K562 (cell line): ENCODE measurements around the gene MAP3K19. TPM values are rescaled to one million over a fixed set of nuclear protein-coding genes. Genes with fewer than 3 reads are reported as not detected.

Experiments
- BHLHE40 ChIP-seq: IDR thresholded peaks from 2 replicates; pipeline ENCODE4 v1.6.1; 2011; ENCODE audit warnings: low read length, improper control_type of control experiment
- FOXA3 ChIP-seq, 2 experiments: fragments of 450-650 bp in 1 of 2; sonication (generic) in 1 of 2; formaldehyde crosslinking; IDR thresholded peaks in 1 of 2; conservative IDR thresholded peaks in 1 of 2; 2 replicates each; pipeline versions ENCODE4 v1.4.0 to v1.8.0; 2020 to 2022; ENCODE audit warnings: mild to moderate bottlenecking in 2 of 2, missing genetic modification reagents in 1 of 2
- GATAD2B ChIP-seq: fragments of 450-650 bp; IDR thresholded peaks from 2 replicates; pipeline ENCODE4 v1.6.1; 2017; ENCODE audit warnings: mild to moderate bottlenecking, borderline replicate concordance
- HMG20B ChIP-seq: fragments of 250-450 bp; sonication (Bioruptor Pico); IDR thresholded peaks from 2 replicates; pipeline ENCODE4 v1.5.0; 2021; ENCODE audit warnings: mild to moderate bottlenecking
- MAFF ChIP-seq: IDR thresholded peaks from 2 replicates; pipeline ENCODE4 v1.6.1; 2012; ENCODE audit warnings: low read length, improper control_type of control experiment
- MAZ ChIP-seq, 2 experiments: fragments of 450-650 bp in 1 of 2; sonication (generic) in 1 of 2; formaldehyde crosslinking; IDR thresholded peaks in 1 of 2; conservative IDR thresholded peaks in 1 of 2; 2 replicates each; pipeline versions ENCODE4 v1.4.0 to v1.5.0; 2020; ENCODE audit warnings: mild to moderate bottlenecking in 1 of 2, missing genetic modification reagents in 1 of 2
- NBN ChIP-seq: fragments of 450-650 bp; IDR thresholded peaks from 2 replicates; pipeline ENCODE4 v1.6.1; 2016; ENCODE audit warnings: low read depth, mild to moderate bottlenecking
- NCOA2 ChIP-seq, 2 experiments: fragments of 450-650 bp; IDR thresholded peaks; 2 replicates each; pipeline ENCODE4 v1.6.1; 2018; ENCODE audit warnings: mild to moderate bottlenecking in 2 of 2, moderate library complexity in 1 of 2; ENCODE audit not compliant: partially characterized antibody in 2 of 2
- SLC30A9 ChIP-seq: fragments of 250-450 bp; sonication (Bioruptor Pico); IDR thresholded peaks from 2 replicates; pipeline ENCODE4 v1.8.0; 2022; ENCODE audit warnings: mild to moderate bottlenecking, moderate library complexity
- SMAD1 ChIP-seq: fragments of 150-350 bp; IDR thresholded peaks from 2 replicates; pipeline ENCODE4 v1.6.1; 2014; ENCODE audit warnings: low read length, low read depth; ENCODE audit not compliant: partially characterized antibody
- SRSF9 ChIP-seq: fragments of 200-400 bp; formaldehyde crosslinking; IDR thresholded peaks from 2 replicates; pipeline ENCODE4 v1.6.1; 2017; ENCODE audit warnings: low read depth, low read length, borderline replicate concordance
- ZNF140 ChIP-seq: fragments of 250-450 bp; sonication (Bioruptor Pico); IDR thresholded peaks from 2 replicates; pipeline ENCODE4 v1.8.0; 2021; ENCODE audit warnings: moderate library complexity, mild to moderate bottlenecking, inconsistent platforms
- polyA plus RNA-seq, 8 experiments: library from polyadenylated mRNA; depleted of rRNA in 4 of 8; stranded (reverse) in 5 of 8; unstranded in 3 of 8; fragments of >200 nt; fragmentation: Nextera tagmentation in 2 of 8; fragmentation: Illumina TruSeq in 1 of 8; extraction: Ambion mirVana in 2 of 8; extraction: Trizol in 1 of 8; gene quantifications; 2 replicates each; pipeline versions ENCODE4 v1.2.1 to v1.2.3, GENCODE V29; 2011 to 2014; ENCODE audit warnings: inconsistent platforms in 1 of 8, missing spikeins in 1 of 8
- total RNA-seq, 7 experiments: library from RNA; depleted of rRNA in 6 of 7; stranded (reverse); fragments of >200 nt in 6 of 7; fragmentation: Illumina TruSeq in 2 of 7; extraction: Trizol in 2 of 7; gene quantifications; 2 replicates each; pipeline versions ENCODE4 v1.2.1 to v1.2.3, GENCODE V29; 2011 to 2021; ENCODE audit warnings: low replicate concordance in 1 of 7
- TF ChIP-seq, protein P1 (sequence below): fragments of 250-450 bp; sonication (Bioruptor Pico); IDR thresholded peaks from 2 replicates; pipeline ENCODE4 v1.4.0; 2020
- TF ChIP-seq, protein P2 (sequence below): fragments of 250-450 bp; sonication (Bioruptor Pico); IDR thresholded peaks from 2 replicates; pipeline ENCODE4 v1.5.0; 2022; ENCODE audit warnings: mild to moderate bottlenecking
- TF ChIP-seq, protein P3 (sequence below): fragments of 450-650 bp; conservative IDR thresholded peaks from 2 replicates; pipeline ENCODE4 v1.6.1; 2016; ENCODE audit warnings: missing genetic modification characterization, low read depth, mild to moderate bottlenecking, missing compliant biosample characterization, moderate library complexity
- TF ChIP-seq, protein P4 (sequence below): fragments of 200-800 bp; sonication (Bioruptor generic); IDR thresholded peaks from 2 replicates; pipeline ENCODE4 v1.6.1; 2016; ENCODE audit warnings: missing genetic modification characterization, missing compliant biosample characterization

MAP3K19 gene
- total and polyA plus RNA-seq, 9 of the 15 experiments (the other 6 are each of a cell fraction or from before 2014, with no cell fraction given) = 0.29 TPM; not detected in 8

DNA sequence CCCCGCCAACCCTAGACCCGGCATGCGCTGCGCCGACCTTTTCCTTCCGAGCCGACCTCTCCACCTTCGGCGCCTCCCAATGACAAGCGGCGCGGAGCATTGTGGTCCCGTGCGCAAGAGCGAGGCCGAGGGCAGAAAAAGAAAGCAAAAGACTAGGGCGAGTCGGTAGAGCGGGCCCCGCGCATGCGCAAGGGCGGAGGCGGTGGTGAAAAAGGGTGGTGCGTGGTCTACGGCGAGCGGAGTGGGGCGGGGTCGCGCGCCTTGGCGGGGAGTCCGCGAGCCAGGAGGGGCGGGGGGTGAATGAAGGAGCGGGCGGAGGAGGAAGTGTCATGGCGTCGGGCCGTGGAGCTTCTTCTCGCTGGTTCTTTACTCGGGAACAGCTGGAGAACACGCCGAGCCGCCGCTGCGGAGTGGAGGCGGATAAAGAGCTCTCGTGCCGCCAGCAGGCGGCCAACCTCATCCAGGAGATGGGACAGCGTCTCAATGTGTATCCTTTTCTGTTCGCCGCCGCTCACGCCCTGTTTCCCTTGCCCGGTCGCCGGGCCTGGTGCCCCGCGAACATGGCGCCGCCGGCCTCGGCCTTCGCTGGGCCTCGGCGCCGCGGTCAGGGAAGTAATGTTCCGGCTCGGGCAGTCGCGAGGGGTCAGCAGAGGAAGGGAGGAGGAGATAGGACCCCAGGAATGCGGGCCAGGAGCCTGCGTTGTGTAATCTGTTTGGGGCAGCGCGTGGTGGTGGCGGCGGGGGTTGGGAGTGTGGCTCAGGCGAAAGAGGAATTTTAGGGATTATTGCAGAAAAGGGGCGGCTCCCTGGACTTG, 128.5 kb downstream of the MAP3K19 start, which contains the start of gene CCNT2 (continued):
- TF ChIP-seq, protein P1, sequence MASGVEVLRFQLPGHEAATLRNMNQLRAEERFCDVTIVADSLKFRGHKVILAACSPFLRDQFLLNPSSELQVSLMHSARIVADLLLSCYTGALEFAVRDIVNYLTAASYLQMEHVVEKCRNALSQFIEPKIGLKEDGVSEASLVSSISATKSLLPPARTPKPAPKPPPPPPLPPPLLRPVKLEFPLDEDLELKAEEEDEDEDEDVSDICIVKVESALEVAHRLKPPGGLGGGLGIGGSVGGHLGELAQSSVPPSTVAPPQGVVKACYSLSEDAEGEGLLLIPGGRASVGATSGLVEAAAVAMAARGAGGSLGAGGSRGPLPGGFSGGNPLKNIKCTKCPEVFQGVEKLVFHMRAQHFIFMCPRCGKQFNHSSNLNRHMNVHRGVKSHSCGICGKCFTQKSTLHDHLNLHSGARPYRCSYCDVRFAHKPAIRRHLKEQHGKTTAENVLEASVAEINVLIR (CRISPR knock-in tag) = peak; percentile 82
- TF ChIP-seq MAZ (CRISPR knock-in tag; conservative IDR thresholded peaks at IDR 0.05 in 1 of 2, IDR thresholded peaks at IDR 0.05 in 1 of 2) (peak; percentile 98 to 99), FOXA3 (CRISPR knock-in tag; conservative IDR thresholded peaks at IDR 0.05 in 1 of 2, IDR thresholded peaks at IDR 0.05 in 1 of 2) (no peak), SLC30A9 (CRISPR knock-in tag) (no peak), NCOA2 (IDR thresholded peaks at IDR 0.05; ENCODE audit: partially characterized antibody in 2 of 2) (no peak), ZNF140 (no peak), BHLHE40 (peak; percentile 60; the same call in 1 of the 2 replicates), HMG20B (CRISPR knock-in tag) (no peak), MAFF (no peak), GATAD2B (no peak), NBN (no peak), SRSF9 (no peak), SMAD1 (no peak)
- TF ChIP-seq, protein P2, sequence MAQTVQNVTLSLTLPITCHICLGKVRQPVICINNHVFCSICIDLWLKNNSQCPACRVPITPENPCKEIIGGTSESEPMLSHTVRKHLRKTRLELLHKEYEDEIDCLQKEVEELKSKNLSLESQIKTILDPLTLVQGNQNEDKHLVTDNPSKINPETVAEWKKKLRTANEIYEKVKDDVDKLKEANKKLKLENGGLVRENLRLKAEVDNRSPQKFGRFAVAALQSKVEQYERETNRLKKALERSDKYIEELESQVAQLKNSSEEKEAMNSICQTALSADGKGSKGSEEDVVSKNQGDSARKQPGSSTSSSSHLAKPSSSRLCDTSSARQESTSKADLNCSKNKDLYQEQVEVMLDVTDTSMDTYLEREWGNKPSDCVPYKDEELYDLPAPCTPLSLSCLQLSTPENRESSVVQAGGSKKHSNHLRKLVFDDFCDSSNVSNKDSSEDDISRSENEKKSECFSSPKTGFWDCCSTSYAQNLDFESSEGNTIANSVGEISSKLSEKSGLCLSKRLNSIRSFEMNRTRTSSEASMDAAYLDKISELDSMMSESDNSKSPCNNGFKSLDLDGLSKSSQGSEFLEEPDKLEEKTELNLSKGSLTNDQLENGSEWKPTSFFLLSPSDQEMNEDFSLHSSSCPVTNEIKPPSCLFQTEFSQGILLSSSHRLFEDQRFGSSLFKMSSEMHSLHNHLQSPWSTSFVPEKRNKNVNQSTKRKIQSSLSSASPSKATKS (CRISPR knock-in tag) = no peak
- TF ChIP-seq, protein P3, sequence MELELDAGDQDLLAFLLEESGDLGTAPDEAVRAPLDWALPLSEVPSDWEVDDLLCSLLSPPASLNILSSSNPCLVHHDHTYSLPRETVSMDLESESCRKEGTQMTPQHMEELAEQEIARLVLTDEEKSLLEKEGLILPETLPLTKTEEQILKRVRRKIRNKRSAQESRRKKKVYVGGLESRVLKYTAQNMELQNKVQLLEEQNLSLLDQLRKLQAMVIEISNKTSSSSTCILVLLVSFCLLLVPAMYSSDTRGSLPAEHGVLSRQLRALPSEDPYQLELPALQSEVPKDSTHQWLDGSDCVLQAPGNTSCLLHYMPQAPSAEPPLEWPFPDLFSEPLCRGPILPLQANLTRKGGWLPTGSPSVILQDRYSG = no peak
- TF ChIP-seq, protein P4, sequence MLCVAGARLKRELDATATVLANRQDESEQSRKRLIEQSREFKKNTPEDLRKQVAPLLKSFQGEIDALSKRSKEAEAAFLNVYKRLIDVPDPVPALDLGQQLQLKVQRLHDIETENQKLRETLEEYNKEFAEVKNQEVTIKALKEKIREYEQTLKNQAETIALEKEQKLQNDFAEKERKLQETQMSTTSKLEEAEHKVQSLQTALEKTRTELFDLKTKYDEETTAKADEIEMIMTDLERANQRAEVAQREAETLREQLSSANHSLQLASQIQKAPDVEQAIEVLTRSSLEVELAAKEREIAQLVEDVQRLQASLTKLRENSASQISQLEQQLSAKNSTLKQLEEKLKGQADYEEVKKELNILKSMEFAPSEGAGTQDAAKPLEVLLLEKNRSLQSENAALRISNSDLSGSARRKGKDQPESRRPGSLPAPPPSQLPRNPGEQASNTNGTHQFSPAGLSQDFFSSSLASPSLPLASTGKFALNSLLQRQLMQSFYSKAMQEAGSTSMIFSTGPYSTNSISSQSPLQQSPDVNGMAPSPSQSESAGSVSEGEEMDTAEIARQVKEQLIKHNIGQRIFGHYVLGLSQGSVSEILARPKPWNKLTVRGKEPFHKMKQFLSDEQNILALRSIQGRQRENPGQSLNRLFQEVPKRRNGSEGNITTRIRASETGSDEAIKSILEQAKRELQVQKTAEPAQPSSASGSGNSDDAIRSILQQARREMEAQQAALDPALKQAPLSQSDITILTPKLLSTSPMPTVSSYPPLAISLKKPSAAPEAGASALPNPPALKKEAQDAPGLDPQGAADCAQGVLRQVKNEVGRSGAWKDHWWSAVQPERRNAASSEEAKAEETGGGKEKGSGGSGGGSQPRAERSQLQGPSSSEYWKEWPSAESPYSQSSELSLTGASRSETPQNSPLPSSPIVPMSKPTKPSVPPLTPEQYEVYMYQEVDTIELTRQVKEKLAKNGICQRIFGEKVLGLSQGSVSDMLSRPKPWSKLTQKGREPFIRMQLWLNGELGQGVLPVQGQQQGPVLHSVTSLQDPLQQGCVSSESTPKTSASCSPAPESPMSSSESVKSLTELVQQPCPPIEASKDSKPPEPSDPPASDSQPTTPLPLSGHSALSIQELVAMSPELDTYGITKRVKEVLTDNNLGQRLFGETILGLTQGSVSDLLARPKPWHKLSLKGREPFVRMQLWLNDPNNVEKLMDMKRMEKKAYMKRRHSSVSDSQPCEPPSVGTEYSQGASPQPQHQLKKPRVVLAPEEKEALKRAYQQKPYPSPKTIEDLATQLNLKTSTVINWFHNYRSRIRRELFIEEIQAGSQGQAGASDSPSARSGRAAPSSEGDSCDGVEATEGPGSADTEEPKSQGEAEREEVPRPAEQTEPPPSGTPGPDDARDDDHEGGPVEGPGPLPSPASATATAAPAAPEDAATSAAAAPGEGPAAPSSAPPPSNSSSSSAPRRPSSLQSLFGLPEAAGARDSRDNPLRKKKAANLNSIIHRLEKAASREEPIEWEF = no peak
